Natural killer cell (primary cell): ENCODE results near the gene AP4M1. TPM values are rescaled to one million over a fixed set of nuclear protein-coding genes. Genes with fewer than 3 reads are reported as not detected.

Source experiments
- ATAC-seq, 3 donors: fragments of 150-1000 bp in 2 of 3; fragments of 200-7000 bp in 1 of 3; cut with Tn5 transposase; 1 replicate in 1 of 3; 2 replicates in 2 of 3; pipeline ENCODE4 v1.10.0; 2021; ENCODE audit warnings: mild to moderate bottlenecking in 2 of 3, moderate library complexity in 2 of 3
- DNase-seq, 2 donors: peaks; one replicate each; pipeline versions ENCODE4 v3.0.0 to v3.0.0-alpha.2; 2013 to 2021; ENCODE audit warnings: mixed read lengths in 1 of 2
- H3K27ac ChIP-seq: one replicate; pipeline ENCODE4 v1.5.1; 2013; ENCODE audit warnings: mild to moderate bottlenecking, low read length
- H3K27me3 ChIP-seq: one replicate; pipeline ENCODE4 v1.6.1; 2013; ENCODE audit warnings: low read length; ENCODE audit not compliant: control insufficient read depth, insufficient read depth
- H3K36me3 ChIP-seq: one replicate; pipeline ENCODE4 v1.6.1; 2013; ENCODE audit warnings: low read length; ENCODE audit not compliant: control insufficient read depth, insufficient read depth
- H3K4me1 ChIP-seq: one replicate; pipeline ENCODE4 v1.6.1; 2013; ENCODE audit warnings: low read length; ENCODE audit not compliant: control insufficient read depth, insufficient read depth
- H3K4me3 ChIP-seq: one replicate; pipeline ENCODE4 v1.5.1; 2013; ENCODE audit warnings: low read length
- H3K9me3 ChIP-seq: one replicate; pipeline ENCODE4 v1.6.1; 2013; ENCODE audit warnings: low read length; ENCODE audit not compliant: control insufficient read depth, insufficient read depth
- H3K27ac Mint-ChIP-seq, 2 donors: one replicate each; pipeline ENCODE4 v1.8.0; 2022; ENCODE audit warnings: mild to moderate bottlenecking in 2 of 2, mixed read lengths in 2 of 2, moderate library complexity in 1 of 2
- H3K27me3 Mint-ChIP-seq, 2 donors: one replicate each; pipeline ENCODE4 v1.8.0; 2022; ENCODE audit warnings: low read depth in 2 of 2, mixed read lengths in 2 of 2
- H3K36me3 Mint-ChIP-seq: one replicate; pipeline ENCODE4 v1.8.0; 2022; ENCODE audit warnings: mixed read lengths
- H3K4me1 Mint-ChIP-seq, 2 donors: one replicate each; pipeline ENCODE4 v1.8.0; 2022; ENCODE audit warnings: mixed read lengths in 2 of 2
- H3K4me3 Mint-ChIP-seq: one replicate; pipeline ENCODE4 v1.8.0; 2022; ENCODE audit warnings: mild to moderate bottlenecking, moderate library complexity, mixed read lengths
- H3K9me3 Mint-ChIP-seq, 2 donors: one replicate each; pipeline ENCODE4 v1.8.0; 2022; ENCODE audit warnings: mixed read lengths in 2 of 2
- CTCF ChIP-seq: fragments of 200-600 bp; IDR thresholded peaks from one replicate; pipeline ENCODE4 v1.8.0; 2022; ENCODE audit warnings: antibody characterized with exemption
- WGBS: methylation state at CpG from one replicate; pipeline ENCODE4 v1.1.7; 2013; ENCODE audit warnings: missing lambda C conversion rate; ENCODE audit not compliant: insufficient coverage; 5-methylcytosine and 5-hydroxymethylcytosine counted together
- intact Hi-C: fragments of 100-400 bp; cut with micrococcal nuclease; formaldehyde crosslinking; loops from one replicate; pipeline ENCODE4 v1.14.2; 2022
- total RNA-seq, 4 donors: library from RNA; stranded (reverse); fragments of 120-200 nt in 1 of 4; gene quantifications; one replicate each; pipeline versions ENCODE4 v1.2.3 to v1.2.4, GENCODE V29; 2013 to 2022

Gene AP4M1
- total RNA-seq, 3 donors from 2014 or later (not counting 1 experiment from before 2014, with no cell fraction given): 8.4 to 12.8 (median 12.7) TPM

DNA sequence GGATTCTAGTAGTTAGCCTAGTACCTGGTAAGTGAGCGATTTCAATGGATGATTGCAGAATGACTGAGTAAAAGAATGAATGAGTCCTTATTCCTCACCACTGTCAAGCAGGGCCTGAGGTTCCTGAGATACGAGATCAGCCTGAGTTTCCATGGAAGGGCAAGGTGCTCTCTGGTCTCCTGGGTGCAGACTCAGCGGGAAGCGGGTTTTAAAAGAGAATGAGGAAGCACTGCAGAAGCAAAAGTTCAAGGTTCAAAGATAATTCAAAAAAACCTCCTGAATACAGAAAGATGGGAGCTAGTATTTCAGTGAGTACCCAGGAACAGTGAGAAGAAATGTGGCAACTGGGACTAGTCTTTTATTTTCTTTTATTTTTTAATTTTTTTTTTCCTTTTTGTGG lies 24.2 kb upstream of the AP4M1 start:
- peaks cover 17% of the 10 kb centered on the region for H3K4me1 ChIP-seq
- intact Hi-C loops: no loop called here
- peak overlapping the region; percentile 28 for H3K4me3 Mint-ChIP-seq
- H3K36me3 Mint-ChIP-seq: peaks cover 8% of the 10 kb centered on the region
- no peak for TF ChIP-seq CTCF
- WGBS: 98% methylated on average over 4 of the region's 4 CpGs
- ATAC-seq (no peak), DNase-seq (no peak)
- no peak overlapping the region for H3K27ac Mint-ChIP-seq
- peaks cover 10% of the 10 kb centered on the region for H3K9me3 ChIP-seq
- no peaks in the 10 kb centered on the region for H3K27me3 ChIP-seq
- no peaks in the 10 kb centered on the region for H3K27me3 Mint-ChIP-seq
- H3K27ac ChIP-seq: no peak overlapping the region
- H3K9me3 Mint-ChIP-seq: peaks cover under 1 to 3% of the 10 kb centered on the region in 2 donors
- H3K4me3 ChIP-seq: no peak overlapping the region
- peaks cover 42% of the 10 kb centered on the region for H3K36me3 ChIP-seq
- H3K4me1 Mint-ChIP-seq: peaks cover 12 to 36% of the 10 kb centered on the region in 2 donors

- H3K36me3 Mint-ChIP-seq: no peaks in the 10 kb centered on the region
- H3K4me3 Mint-ChIP-seq: peak overlapping the region; percentile 18
- intact Hi-C loops: no loop called here
- H3K9me3 ChIP-seq: no peaks in the 10 kb centered on the region
- H3K27me3 Mint-ChIP-seq: no peaks in the 10 kb centered on the region
- TF ChIP-seq CTCF: no peak
- H3K4me1 Mint-ChIP-seq: peaks cover 20 to 42% of the 10 kb centered on the region in 2 donors
- H3K27me3 ChIP-seq: no peaks in the 10 kb centered on the region
- H3K9me3 Mint-ChIP-seq: no peaks in the 10 kb centered on the region
- peak overlapping the region; percentile 28 to 77 for H3K27ac Mint-ChIP-seq
- DNase-seq (no peak), ATAC-seq (no peak)
- H3K4me3 ChIP-seq: no peak overlapping the region
- peaks cover 24% of the 10 kb centered on the region for H3K4me1 ChIP-seq
- WGBS: 94% methylated on average over 7 of the region's 7 CpGs
- H3K27ac ChIP-seq: no peak overlapping the region
- H3K36me3 ChIP-seq: peaks cover 26% of the 10 kb centered on the region
These were observed 22.4 kb upstream of the AP4M1 start for GRCh38 chr7:100079024-100079560.

GRCh38 chr7:100080907-100081534 lies 20.4 kb upstream of the AP4M1 start:
- H3K4me1 Mint-ChIP-seq: peaks cover 20 to 37% of the 10 kb centered on the region in 2 donors
- WGBS: 1% methylated on average over 34 of the region's 34 CpGs
- peaks cover 10% of the 10 kb centered on the region for H3K36me3 ChIP-seq
- H3K36me3 Mint-ChIP-seq: no peaks in the 10 kb centered on the region
- H3K27me3 Mint-ChIP-seq: no peaks in the 10 kb centered on the region
- no peak for TF ChIP-seq CTCF
- peak overlapping the region; percentile 71 for H3K4me3 ChIP-seq
- peak overlapping the region; percentile 77 to 83 for H3K27ac Mint-ChIP-seq
- H3K4me1 ChIP-seq: peaks cover 24% of the 10 kb centered on the region
- intact Hi-C loops: loop anchor here (1.0 to 5.0 kb wide), 5 partner anchors 34 to 140 kb away; partner anchors contain the start of genes CNPY4, TAF6 and ZSCAN21
- no peaks in the 10 kb centered on the region for H3K9me3 ChIP-seq
- peak overlapping the region; percentile 90 for H3K4me3 Mint-ChIP-seq
- no peaks in the 10 kb centered on the region for H3K27me3 ChIP-seq
- DNase-seq: no peak
- peak overlapping the region; percentile 76 for H3K27ac ChIP-seq
- no peaks in the 10 kb centered on the region for H3K9me3 Mint-ChIP-seq
- peak in 1 of 3 donors; percentile 1 for ATAC-seq
